ENCODE measurements around the gene ATP6AP2.

ATP6AP2 gene

DNA sequence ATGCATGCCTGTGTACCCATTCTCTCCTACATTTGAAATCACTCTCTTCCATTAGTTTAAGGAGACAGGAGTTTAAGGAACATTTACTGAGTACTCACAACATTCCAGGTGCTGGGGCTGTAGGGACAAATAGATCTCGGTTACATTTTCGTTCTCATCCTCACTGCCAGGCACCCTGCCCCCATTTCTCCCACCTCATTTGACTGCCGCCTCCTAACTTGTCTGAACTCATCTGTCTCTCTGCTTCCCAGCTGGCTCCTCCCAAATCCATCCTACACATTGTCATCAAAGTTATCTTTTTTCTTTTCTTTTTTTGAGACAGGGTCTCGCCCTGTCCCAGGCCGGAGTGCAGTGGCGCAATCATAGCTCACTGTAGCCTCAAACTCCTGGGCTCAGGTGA lies 22.7 kb downstream of the ATP6AP2 start:
- TF ChIP-seq, protein P1, sequence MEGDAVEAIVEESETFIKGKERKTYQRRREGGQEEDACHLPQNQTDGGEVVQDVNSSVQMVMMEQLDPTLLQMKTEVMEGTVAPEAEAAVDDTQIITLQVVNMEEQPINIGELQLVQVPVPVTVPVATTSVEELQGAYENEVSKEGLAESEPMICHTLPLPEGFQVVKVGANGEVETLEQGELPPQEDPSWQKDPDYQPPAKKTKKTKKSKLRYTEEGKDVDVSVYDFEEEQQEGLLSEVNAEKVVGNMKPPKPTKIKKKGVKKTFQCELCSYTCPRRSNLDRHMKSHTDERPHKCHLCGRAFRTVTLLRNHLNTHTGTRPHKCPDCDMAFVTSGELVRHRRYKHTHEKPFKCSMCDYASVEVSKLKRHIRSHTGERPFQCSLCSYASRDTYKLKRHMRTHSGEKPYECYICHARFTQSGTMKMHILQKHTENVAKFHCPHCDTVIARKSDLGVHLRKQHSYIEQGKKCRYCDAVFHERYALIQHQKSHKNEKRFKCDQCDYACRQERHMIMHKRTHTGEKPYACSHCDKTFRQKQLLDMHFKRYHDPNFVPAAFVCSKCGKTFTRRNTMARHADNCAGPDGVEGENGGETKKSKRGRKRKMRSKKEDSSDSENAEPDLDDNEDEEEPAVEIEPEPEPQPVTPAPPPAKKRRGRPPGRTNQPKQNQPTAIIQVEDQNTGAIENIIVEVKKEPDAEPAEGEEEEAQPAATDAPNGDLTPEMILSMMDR (IDR thresholded peaks at IDR 0.05; ENCODE audit: borderline replicate concordance, insufficient read depth, low read depth, low read length): no peak
- no peak overlapping the region for H3K4me3 ChIP-seq (ENCODE audit: low read depth, low read length)

DNA sequence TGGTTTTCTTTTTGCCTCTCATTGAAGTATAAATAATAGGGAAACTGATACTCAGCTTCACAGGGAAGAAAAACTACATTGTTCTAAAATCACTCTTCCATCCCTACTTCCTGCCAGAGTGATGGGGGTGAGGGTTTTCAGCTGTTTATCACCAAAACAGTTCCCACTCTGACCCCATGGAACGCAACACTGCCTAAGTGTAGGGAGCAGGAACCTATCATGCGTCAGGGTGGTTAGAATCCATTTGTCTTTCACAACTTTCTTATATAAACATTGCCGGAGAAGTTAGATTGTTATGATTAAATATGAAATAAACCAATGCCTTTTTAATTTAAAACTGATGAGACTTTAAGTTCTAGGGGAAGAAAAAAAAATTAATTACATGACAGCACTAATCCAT lies 26.6 kb downstream of the ATP6AP2 start:
- TF ChIP-seq, protein P1 (IDR thresholded peaks at IDR 0.05; ENCODE audit: borderline replicate concordance, insufficient read depth, low read depth, low read length): no peak
- H3K4me3 ChIP-seq (ENCODE audit: low read depth, low read length): no peak overlapping the region

DNA sequence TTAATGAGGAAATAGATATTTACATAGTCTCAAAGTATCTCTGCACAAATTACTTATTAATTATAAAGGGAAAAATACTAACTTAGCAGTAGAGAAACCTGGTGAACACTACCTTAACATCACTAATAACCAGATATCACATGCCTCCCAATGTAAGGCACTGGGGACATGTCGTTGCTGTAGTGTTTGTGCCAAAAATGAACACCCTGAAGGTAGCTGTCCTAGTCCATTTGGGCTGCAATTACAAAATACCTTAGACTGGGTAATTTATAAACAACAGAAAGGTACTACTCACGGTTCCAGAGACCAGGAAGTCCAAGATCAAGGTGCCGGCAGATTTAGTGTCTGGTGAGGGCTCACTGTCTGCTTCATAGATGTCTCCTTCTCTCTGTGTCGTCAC lies 31.7 kb downstream of the ATP6AP2 start:
- TF ChIP-seq, protein P1 (IDR thresholded peaks at IDR 0.05; ENCODE audit: borderline replicate concordance, insufficient read depth, low read depth, low read length): no peak
- no peak overlapping the region for H3K4me3 ChIP-seq (ENCODE audit: low read depth, low read length)

DNA sequence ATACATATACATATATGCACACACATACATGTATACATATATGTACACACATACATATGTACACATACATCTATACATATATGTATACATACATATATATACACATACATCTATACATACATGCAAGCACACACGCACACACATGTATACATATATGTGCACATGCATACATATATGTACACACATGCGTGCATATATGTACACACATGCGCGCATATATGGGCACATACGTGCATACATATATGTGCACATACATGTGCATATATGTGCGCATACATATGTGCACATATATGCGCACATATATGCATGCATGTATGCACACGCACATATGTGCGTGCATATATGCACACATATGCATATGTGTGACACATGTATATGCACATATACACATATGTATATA lies 35.2 kb downstream of the ATP6AP2 start:
- no peak overlapping the region for H3K4me3 ChIP-seq (ENCODE audit: low read depth, low read length)
- TF ChIP-seq, protein P1 (IDR thresholded peaks at IDR 0.05; ENCODE audit: borderline replicate concordance, insufficient read depth, low read depth, low read length): no peak

DNA sequence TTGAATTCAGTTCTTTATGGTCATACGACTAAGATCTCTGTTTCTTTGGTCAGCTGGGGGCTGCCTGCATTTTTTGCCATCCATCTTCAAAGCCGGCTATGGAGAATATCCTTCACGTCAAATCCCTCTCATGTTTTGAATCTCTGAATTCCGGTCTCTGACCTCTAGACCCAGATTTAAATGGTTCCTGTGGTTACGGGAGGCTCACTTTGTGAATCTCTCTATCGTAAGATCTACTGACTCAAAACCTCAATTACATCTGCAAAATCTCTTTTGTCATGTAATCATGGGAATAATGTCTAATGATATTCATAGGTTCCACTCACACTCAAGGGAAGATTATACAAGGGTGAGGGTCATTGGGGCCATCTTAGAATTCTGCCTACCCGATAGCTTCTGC lies 36.8 kb downstream of the ATP6AP2 start:
- TF ChIP-seq, protein P1 (IDR thresholded peaks at IDR 0.05; ENCODE audit: borderline replicate concordance, insufficient read depth, low read depth, low read length): no peak

DNA sequence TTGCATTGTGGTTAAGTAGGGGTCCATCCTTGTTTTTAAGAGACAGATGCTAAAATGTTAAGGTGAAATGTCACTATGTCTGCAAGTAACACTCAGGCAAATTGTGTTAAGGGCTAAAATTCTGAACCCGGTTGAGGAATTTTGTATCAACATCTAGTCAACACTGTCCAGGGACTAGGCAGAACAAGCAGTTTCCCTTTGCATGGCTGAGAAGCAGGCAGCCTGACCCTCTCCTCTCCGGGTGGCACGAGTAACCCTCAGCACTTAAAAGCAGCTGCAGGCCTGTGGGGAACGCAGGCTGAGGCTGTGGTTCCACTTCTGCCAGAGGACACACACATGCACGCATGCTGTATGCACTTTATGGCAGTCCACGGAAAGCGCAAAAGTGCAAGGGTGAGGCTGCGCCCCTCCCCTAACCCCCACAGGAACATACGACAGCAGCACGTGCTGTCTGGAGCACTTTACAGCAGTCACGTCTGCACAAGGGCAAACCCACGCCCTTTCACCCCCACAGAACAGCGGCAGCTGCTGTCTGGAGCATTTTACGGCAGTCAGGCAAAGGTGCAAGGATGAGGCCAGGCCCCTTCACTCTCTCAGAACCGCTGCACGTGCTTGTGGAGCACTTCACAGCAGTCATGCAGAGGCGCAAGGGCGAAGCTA lies 41.8 kb downstream of the ATP6AP2 start:
- TF ChIP-seq, protein P1 (IDR thresholded peaks at IDR 0.05; ENCODE audit: borderline replicate concordance, insufficient read depth, low read depth, low read length): no peak
- H3K4me3 ChIP-seq (ENCODE audit: low read depth, low read length): no peak overlapping the region

More for the DNA sequence above, 36.8 kb downstream of the ATP6AP2 start:
- no peak overlapping the region for H3K4me3 ChIP-seq (ENCODE audit: low read depth, low read length)

DNA sequence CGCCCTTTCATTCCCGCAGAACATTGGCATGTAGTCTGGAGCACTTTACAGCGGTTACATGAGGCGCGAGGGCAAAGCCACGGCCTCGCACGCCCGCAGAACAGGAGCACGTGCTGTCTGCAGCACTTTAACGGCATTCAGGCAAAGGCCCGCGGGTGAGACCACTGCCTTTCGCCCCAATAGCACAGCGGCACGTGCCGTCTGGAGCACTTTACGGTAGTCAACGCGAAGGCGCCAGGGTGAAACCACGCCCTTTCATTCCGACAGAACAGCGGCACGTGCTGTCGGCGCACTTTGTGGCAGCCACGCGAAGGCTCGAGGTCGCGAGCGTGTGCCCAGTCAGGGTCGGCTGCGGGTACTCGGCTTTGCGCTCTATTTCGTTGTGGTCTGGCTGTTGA lies 42.4 kb downstream of the ATP6AP2 start, which contains the start of gene MPC1L:
TSS of gene MPC1L (plus strand) at position 290 of the 398 bp plus-strand sequence. CDS start 138 bp downstream, outside the sequence.
- TF ChIP-seq, protein P1 (IDR thresholded peaks at IDR 0.05; ENCODE audit: borderline replicate concordance, insufficient read depth, low read depth, low read length): no peak
- H3K4me3 ChIP-seq (ENCODE audit: low read depth, low read length): no peak within 1 kb of the TSS

Data from GM12875 (cell line).